Neural cell (in vitro differentiated cells): ENCODE measurements around the gene LURAP1L. TPM values are rescaled to one million over a fixed set of nuclear protein-coding genes. Genes with fewer than 3 reads are reported as not detected.

Source experiments
- H2AFZ ChIP-seq: fragments of 200-600, 300-800 bp; sonication (generic), shearing (Covaris generic); 2 replicates; pipeline ENCODE4 v1.6.0; 2014; ENCODE audit warnings: low read depth, mild to moderate bottlenecking, antibody characterized with exemption, low read length, moderate library complexity
- H3F3A ChIP-seq: fragments of 200-600 bp; shearing (Covaris generic); 2 replicates; pipeline ENCODE4 v1.6.1; 2016; ENCODE audit warnings: mild to moderate bottlenecking, moderate library complexity, mixed read lengths, antibody characterized with exemption, low read length; ENCODE audit not compliant: insufficient read depth, poor library complexity, severe bottlenecking
- H3K27ac ChIP-seq: fragments of 200-600, 300-800 bp; sonication (generic), shearing (Covaris generic); 2 replicates; pipeline ENCODE4 v1.5.1; 2014; ENCODE audit warnings: mild to moderate bottlenecking, low read length, moderate library complexity
- H3K27me3 ChIP-seq: fragments of 300-800, 200-600 bp; sonication (generic), shearing (Covaris generic); 2 replicates; pipeline ENCODE4 v1.6.0; 2014; ENCODE audit warnings: mild to moderate bottlenecking, low read depth, low read length, moderate library complexity; ENCODE audit not compliant: insufficient read depth
- H3K36me3 ChIP-seq: fragments of 300-800, 200-600 bp; sonication (generic), shearing (Covaris generic); 2 replicates; pipeline ENCODE4 v1.5.1; 2014; ENCODE audit warnings: mild to moderate bottlenecking, antibody characterized with exemption, low read length, moderate library complexity; ENCODE audit not compliant: insufficient read depth
- H3K4me2 ChIP-seq: fragments of 300-800, 200-600 bp; sonication (generic), shearing (Covaris generic); 2 replicates; pipeline ENCODE4 v1.6.0; 2014; ENCODE audit warnings: mild to moderate bottlenecking, low read length
- H3K4me3 ChIP-seq: fragments of 300-800, 200-600 bp; sonication (generic), shearing (Covaris generic); 2 replicates; pipeline ENCODE4 v1.5.1; 2014; ENCODE audit warnings: mild to moderate bottlenecking, low read length, moderate library complexity
- H3K79me2 ChIP-seq: fragments of 200-600 bp; shearing (Covaris generic); replicated peaks from 2 replicates; pipeline ENCODE4 v1.6.0; 2014; ENCODE audit warnings: mild to moderate bottlenecking, low read length, moderate library complexity; ENCODE audit not compliant: insufficient read depth
- H3K9ac ChIP-seq: fragments of 300-800, 200-600 bp; sonication (generic), shearing (Covaris generic); 2 replicates; pipeline ENCODE4 v1.6.1; 2016; ENCODE audit warnings: mild to moderate bottlenecking, low read length, mixed read lengths
- H3K9me2 ChIP-seq: fragments of 200-600 bp; shearing (Covaris generic); 2 replicates; pipeline ENCODE4 v1.6.1; 2016; ENCODE audit warnings: mild to moderate bottlenecking, low read length, mixed read lengths; ENCODE audit not compliant: insufficient read depth
- H3K9me3 ChIP-seq: fragments of 200-600, 300-800 bp; sonication (generic), shearing (Covaris generic); 2 replicates; pipeline ENCODE4 v1.6.1; 2016; ENCODE audit warnings: mild to moderate bottlenecking, mixed run types, low read length, moderate library complexity, mixed read lengths
- H4K20me1 ChIP-seq: fragments of 200-600 bp; shearing (Covaris generic); 2 replicates; pipeline ENCODE4 v1.6.1; 2016; ENCODE audit warnings: mild to moderate bottlenecking, mixed run types; ENCODE audit not compliant: insufficient read depth
- CTCF ChIP-seq: fragments of 450-650 bp; IDR thresholded peaks from 2 replicates; pipeline ENCODE4 v1.5.1; 2014; ENCODE audit warnings: antibody characterized with exemption, mild to moderate bottlenecking, moderate library complexity; ENCODE audit not compliant: poor library complexity, severe bottlenecking
- EP300 ChIP-seq: fragments of 450-650 bp; conservative IDR thresholded peaks from 2 replicates; pipeline ENCODE4 v1.6.1; 2014; ENCODE audit warnings: antibody characterized with exemption, mild to moderate bottlenecking, moderate library complexity; ENCODE audit not compliant: poor library complexity, severe bottlenecking
- EZH2 ChIP-seq: fragments of 200-600, 300-800 bp; shearing (Covaris generic), sonication (generic); IDR thresholded peaks from 2 replicates; pipeline ENCODE4 v1.6.1; 2014; ENCODE audit warnings: antibody characterized with exemption, low read length, borderline replicate concordance, mild to moderate bottlenecking; ENCODE audit not compliant: insufficient read depth, poor library complexity, severe bottlenecking
- MXI1 ChIP-seq: fragments of 450-650 bp; conservative IDR thresholded peaks from 2 replicates; pipeline ENCODE4 v1.6.1; 2014; ENCODE audit warnings: antibody characterized with exemption, mild to moderate bottlenecking; ENCODE audit not compliant: poor library complexity, severe bottlenecking
- POLR2AphosphoS5 ChIP-seq: IDR thresholded peaks from 2 replicates; pipeline ENCODE4 v1.6.1; 2012
- RAD21 ChIP-seq: fragments of 450-650 bp; conservative IDR thresholded peaks from 2 replicates; pipeline ENCODE4 v1.6.1; 2014; ENCODE audit warnings: antibody characterized with exemption, mild to moderate bottlenecking, moderate library complexity
- REST ChIP-seq: IDR thresholded peaks from 2 replicates; pipeline ENCODE4 v1.6.1; 2012; ENCODE audit warnings: borderline replicate concordance
- SMC3 ChIP-seq: fragments of 450-650 bp; conservative IDR thresholded peaks from 2 replicates; pipeline ENCODE4 v1.6.1; 2014; ENCODE audit warnings: antibody characterized with exemption, mild to moderate bottlenecking, moderate library complexity; ENCODE audit not compliant: poor library complexity
- TAF1 ChIP-seq: IDR thresholded peaks from 2 replicates; pipeline ENCODE4 v1.6.1; 2012; ENCODE audit warnings: low read depth
- polyA plus RNA-seq: library from polyadenylated mRNA; depleted of rRNA; stranded (reverse); fragments of >200 nt; gene quantifications from 2 replicates; pipeline ENCODE4 v1.2.3, GENCODE V29; 2014

LURAP1L gene
- polyA plus RNA-seq, 1 donor from 2014 or later, result 0.59 TPM

GRCh38 chr9:12826924-12827565 is 52.2 kb downstream of the LURAP1L start:
- Histone ChIP-seq H3K36me3 (no peaks in the 10 kb centered on the region), H3K9me3 (no peaks in the 10 kb centered on the region), H3F3A (no peaks in the 10 kb centered on the region), H3K4me3 (no peak overlapping the region), H3K9me2 (no peaks in the 10 kb centered on the region), H3K4me2 (no peak overlapping the region), H2AFZ (no peak overlapping the region), H3K79me2 (no peaks in the 10 kb centered on the region), H3K27me3 (no peaks in the 10 kb centered on the region), H3K27ac (no peak overlapping the region), H3K9ac (no peak overlapping the region), H4K20me1 (no peaks in the 10 kb centered on the region)
- TF ChIP-seq REST (no peak), RAD21 (no peak), TAF1 (no peak), MXI1 (no peak), SMC3 (no peak), CTCF (no peak), POLR2AphosphoS5 (no peak), EZH2 (no peak), EP300 (no peak)

- no peak overlapping the region for H3K27ac ChIP-seq
- no peaks in the 10 kb centered on the region for H3K36me3 ChIP-seq
- no peak overlapping the region for H3K4me2 ChIP-seq
- H3K79me2 ChIP-seq, result no peaks in the 10 kb centered on the region
- no peak overlapping the region for H2AFZ ChIP-seq
- no peak overlapping the region for H3K4me3 ChIP-seq
- H3K9me2 ChIP-seq, result no peaks in the 10 kb centered on the region
- H3F3A ChIP-seq, result no peaks in the 10 kb centered on the region
- H4K20me1 ChIP-seq, result no peaks in the 10 kb centered on the region
- no peak for TF ChIP-seq SMC3
- TF ChIP-seq REST, result no peak
- TF ChIP-seq EP300, result no peak
- no peak for TF ChIP-seq MXI1
- TF ChIP-seq EZH2, result no peak
- no peak for TF ChIP-seq TAF1
- TF ChIP-seq POLR2AphosphoS5, result no peak
- no peak for TF ChIP-seq RAD21
- TF ChIP-seq CTCF, result no peak
- H3K27me3 ChIP-seq, result no peaks in the 10 kb centered on the region
- H3K9ac ChIP-seq, result no peak overlapping the region
- H3K9me3 ChIP-seq, result no peaks in the 10 kb centered on the region
These were observed 58.9 kb downstream of the LURAP1L start for GRCh38 chr9:12833701-12834100.
